ENCODE measurements around the gene SERAC1.
"Not testable (repeated sequence)": the region's sequence is repeated elsewhere in the genome, so short reads cannot be mapped to it uniquely, and the experiment has no call there.

SERAC1 gene

DNA sequence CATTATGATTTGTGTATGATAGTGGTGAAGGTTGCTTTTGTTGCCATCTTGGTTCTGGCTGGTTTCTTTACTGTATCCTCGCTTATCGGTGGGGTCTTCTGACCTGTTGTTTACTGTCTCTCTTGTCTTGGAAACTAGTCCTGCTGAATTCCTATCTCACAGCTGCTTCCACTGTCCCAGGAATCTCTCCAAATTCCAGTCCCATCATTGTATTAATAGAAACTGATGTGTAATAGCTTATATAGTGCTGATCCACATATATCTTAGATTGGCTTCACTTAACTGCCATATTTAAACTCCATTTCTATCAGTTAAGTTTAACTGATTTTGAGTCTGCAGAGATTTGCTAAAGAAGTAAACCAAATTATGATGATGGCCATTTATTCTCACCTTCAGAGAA, 6.0 kb upstream of the SERAC1 start:
- no peak for DNase-seq

GRCh38 chr6:158172001-158172400, 3.9 kb upstream of the SERAC1 start:
- DNase-seq = no peak

DNA sequence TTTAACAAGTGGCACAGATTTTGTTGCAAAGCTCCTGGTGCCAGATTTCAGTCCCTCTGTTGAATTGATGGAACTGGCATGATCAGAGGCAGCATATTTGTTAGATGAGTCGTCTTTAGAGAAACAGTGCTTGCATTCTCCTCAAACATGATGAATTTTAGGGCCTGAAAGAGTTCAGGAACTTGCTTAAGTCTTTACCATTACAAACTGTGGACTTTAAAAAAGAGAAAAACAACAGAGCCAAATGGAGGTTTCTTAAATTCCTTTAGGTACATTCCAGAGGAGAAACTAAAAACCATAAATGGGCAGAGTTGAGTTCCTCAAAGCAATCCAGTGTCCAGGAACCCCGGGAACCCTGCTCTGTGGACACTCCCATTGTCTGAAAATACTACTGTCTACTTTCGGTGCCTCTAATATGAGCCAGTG, 2.6 kb upstream of the SERAC1 start:
- no peak for DNase-seq

DNA sequence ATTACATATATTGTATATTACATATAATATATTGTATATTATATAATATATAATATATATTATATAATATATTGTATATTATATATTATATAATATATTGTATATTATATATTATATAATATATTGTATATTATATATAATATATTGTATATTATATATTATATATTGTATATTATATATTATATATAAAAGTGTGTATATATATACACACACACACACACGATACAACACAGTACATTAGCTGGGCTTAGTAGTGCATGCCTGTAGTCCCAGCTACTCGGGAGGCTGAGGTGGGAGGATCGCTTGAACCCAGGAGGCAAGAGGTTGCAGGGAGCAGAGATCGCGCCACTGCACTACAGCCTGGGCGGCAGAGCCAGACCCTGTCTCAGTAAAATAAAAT, 1.6 kb upstream of the SERAC1 start:
- DNase-seq = not testable (repeated sequence)

GRCh38 chr6:158165919-158166416, 2.1 kb downstream of the SERAC1 start:
- no peak for DNase-seq

GRCh38 chr6:158164579-158165170, 3.4 kb downstream of the SERAC1 start:
- no peak for DNase-seq

GRCh38 chr6:158161566-158162254, 6.4 kb downstream of the SERAC1 start:
- no peak for DNase-seq

- no peak for DNase-seq
These were observed 7.0 kb downstream of the SERAC1 start for GRCh38 chr6:158160932-158161539.

DNA sequence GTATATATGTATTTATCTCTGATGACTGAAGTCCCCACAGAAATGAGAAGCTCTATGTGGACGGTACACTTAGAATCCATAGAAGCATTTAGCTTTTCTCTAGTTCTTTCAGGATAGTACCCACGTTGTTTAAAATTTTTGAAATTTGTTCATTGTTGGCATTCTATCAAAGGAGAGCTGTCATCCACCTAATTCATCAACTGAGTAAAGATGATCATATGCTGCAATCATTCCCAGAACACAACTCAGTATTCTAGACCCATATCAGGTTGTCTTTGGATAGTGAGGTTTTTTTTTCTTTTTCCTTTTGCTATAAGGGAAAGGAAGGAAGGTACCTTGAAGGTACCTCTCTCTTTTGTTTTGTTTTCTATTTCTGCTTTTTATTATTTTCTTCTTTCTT, 9.3 kb downstream of the SERAC1 start:
- no peak for DNase-seq

GRCh38 chr6:158158123-158158522, 9.9 kb downstream of the SERAC1 start:
- DNase-seq = no peak

GRCh38 chr6:158157064-158157764, 10.8 kb downstream of the SERAC1 start:
- DNase-seq = no peak

DNA sequence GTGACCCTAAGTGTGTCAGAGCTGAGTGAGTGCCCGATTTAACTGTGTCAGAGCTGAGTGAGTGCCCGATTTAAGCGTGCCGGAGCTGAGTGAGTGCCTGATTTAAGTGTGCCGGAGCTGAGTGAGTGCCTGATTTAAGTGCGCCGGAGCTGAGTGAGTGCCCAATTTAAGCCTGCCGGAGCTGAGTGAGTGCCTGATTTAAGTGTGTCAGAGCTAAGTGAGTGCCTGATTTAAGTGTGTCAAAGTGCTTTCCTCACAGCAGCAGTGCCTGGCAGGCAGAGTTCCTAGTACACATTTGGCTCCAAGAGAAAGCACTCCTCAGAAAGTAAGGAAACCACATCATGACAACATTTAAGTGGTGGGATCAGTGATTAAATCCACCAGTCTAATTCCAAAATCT, 13.2 kb downstream of the SERAC1 start:
- no peak for DNase-seq

DNA sequence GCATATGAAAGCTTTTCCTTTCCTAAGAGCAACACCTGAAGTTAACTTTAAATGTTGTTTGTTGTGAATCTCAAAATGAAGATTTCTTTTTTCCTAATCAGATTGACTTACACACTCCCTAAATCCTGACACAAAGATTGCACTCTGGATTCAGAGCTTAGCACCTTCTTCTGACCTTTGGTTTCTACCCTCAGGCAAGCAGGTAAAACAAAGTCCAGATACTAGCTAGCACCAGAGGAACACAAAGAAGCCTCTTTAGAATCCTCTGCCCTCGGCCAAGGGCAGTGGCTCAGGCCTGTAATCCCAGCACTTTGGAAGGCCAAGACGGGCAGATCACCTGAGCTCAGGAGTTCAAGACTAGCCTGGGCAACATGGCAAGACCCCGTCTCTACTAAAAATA, 14.5 kb downstream of the SERAC1 start:
- DNase-seq = no peak

DNA sequence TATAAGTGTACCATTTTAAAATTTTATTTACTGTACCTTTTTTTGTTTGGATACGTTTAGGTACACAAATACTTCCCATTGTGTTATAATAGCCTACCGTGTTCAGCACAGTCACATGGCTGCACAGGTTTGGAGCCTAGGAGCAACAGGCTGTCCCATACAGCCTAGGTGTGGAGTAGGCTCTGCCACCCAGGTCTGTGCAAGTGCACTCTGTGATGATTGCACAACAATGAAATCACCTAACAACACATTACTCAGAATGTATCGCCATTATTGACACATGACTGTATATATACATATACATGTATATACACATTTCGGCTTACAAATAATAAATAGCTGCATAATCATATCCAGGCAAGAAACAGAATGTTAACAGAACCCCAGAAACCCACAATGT, 15.4 kb downstream of the SERAC1 start:
- DNase-seq = no peak

DNA sequence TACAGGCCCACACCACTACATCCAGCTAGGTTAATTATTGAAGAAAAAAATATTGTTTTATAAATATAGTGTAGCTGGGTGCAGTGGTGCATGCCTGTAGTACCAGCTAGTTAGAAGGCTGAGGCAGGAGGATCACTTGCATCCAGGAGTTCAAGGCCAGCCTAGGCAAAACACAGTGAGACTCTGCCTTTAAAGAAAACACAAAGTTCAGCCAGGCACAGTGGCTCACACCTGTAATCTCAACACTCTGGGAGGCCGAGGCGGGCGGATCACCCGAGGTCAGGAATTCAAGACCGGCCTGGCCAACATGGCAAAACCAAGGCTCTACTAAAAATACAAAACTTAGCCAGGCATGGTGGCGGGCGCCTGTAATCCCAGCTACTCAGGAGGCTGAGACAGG, 16.0 kb downstream of the SERAC1 start:
- not testable (repeated sequence) for DNase-seq

GRCh38 chr6:158150701-158151100, 17.4 kb downstream of the SERAC1 start:
- DNase-seq = no peak

DNA sequence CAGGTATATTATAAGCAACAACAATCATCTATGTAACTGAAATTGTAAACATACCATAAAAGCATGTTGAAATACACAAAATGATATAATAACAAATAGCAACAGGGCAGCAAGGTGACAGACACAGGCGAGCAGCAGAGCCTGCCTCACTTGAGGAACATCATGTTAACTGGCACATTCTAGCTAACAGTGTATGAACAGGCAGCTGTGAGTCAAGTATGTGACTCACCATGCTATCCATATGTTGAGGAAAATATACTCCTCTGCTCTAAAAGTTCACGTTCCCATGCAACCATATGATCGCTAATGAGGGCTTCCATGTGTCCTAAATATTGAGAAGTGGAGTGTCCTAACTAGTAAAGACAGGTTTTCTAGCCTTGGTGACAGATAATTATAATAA, 18.4 kb downstream of the SERAC1 start:
- peak; percentile 66 for DNase-seq

DNA sequence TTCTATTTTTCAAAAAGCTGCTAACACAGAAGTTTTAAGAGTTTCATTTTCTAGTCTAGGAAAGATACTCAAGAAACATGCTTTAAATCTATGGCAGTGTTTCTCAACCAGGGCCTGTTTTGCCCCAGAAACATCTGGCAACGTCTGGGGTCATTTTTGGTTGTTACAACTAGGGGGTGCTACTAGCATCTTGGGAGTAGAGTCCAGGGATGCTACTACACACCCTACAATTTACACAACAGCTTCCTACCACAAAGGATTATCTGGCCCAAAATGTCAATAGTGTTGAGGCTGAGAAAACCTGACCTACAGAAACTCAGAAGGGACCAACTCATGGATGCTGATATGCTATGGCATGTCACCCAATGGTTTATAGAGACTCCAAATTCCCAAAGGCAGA, 24.4 kb downstream of the SERAC1 start:
- no peak for DNase-seq

- DNase-seq = no peak
These were observed 25.3 kb downstream of the SERAC1 start for GRCh38 chr6:158142789-158143188.

GRCh38 chr6:158131926-158132325, 36.1 kb downstream of the SERAC1 start:
- peak; percentile 22 for DNase-seq

DNA sequence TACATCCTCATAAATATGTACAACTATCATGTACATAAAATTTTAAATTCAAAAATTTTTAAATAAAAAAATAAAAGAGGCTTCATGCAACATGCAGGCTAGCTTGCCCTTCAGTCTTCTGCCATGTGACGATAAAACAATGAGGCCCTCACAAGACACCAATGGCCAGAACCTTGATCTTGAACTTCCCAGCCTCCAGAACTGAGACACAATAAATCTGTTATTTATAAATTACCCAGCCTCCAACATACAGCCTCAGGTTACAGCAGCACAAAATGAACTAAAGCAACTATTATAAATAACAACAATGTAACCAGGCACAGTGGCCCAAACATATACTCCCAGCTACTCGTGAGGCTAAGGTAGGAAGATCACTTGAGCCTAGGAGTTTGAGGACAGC, 42.8 kb downstream of the SERAC1 start:
- no peak for DNase-seq

- no peak for DNase-seq
These were observed 43.8 kb downstream of the SERAC1 start for GRCh38 chr6:158124288-158124687.

DNA sequence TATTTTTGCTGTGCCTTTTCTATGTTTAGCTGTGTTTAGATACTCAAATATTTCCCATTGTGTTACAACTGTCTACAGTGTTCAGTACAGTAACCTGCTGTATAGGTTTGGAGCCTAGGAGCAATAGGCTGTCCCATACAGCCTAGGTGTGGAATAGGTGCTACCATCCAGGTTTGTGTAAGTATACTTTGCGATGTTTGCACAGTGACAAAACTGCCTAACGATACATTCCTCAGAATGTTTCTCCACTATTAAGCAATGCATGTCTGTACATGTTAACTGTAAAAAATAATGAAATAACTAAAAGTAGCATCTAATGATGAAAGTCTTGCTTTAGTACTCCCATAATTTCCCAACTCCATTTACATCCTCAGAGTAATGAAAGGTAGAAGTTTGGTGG, 46.0 kb downstream of the SERAC1 start:
- DNase-seq = no peak

DNA sequence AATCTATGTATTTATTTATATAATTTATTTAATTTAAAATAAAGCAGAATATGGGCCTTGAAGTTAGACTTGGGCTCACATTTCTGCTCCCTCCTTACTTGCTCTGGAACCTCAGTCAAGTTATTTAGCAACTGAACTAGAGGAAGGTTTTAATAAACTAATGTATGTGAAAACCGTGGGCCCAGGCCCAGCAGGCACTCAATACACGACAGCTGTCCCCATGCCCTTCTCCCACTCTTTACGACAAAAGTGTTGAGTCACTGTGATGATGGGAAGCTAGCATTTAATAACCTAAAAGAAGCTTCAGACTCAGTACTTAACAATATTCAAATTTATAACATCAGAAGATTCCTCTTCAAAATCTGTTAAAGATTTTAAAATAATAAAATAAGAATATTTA, 46.7 kb downstream of the SERAC1 start:
- no peak for DNase-seq

Data from NCI-H1694 treated with DMSO at 0.1 percent for 48 hours (cell line).